Measurements from ENCODE around the gene MYBPC3. TPM values are rescaled to one million over a fixed set of nuclear protein-coding genes. Genes with fewer than 3 reads are reported as not detected.
A peak's percentile ranks its signal among the peaks of the same experiment; 100 is the strongest.

The MYBPC3 gene
- total and polyA plus RNA-seq, 10 of the 15 experiments (the other 5 are each of a cell fraction or from before 2014, with no cell fraction given): 0.03 to 0.08 (median 0.03) TPM; not detected in 7

DNA sequence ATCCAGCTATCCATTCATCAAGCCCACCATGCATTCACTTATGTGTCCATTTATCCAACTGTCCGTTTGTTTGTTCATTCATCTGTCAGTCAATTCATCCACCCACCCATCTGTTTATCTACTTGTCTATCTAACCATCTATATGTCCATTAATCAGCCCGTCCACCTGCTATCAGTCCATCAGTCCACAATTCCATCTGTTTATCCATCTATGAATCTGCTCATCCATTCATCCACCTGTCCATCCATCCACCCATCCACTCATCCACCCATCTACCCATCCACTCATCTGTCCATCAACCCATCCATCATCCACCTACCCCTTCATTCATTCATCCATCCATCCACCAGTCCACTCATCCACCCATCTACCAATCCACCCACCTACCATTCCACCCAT is 26.8 kb upstream of the MYBPC3 start (continued):
- TF ChIP-seq, protein P1, sequence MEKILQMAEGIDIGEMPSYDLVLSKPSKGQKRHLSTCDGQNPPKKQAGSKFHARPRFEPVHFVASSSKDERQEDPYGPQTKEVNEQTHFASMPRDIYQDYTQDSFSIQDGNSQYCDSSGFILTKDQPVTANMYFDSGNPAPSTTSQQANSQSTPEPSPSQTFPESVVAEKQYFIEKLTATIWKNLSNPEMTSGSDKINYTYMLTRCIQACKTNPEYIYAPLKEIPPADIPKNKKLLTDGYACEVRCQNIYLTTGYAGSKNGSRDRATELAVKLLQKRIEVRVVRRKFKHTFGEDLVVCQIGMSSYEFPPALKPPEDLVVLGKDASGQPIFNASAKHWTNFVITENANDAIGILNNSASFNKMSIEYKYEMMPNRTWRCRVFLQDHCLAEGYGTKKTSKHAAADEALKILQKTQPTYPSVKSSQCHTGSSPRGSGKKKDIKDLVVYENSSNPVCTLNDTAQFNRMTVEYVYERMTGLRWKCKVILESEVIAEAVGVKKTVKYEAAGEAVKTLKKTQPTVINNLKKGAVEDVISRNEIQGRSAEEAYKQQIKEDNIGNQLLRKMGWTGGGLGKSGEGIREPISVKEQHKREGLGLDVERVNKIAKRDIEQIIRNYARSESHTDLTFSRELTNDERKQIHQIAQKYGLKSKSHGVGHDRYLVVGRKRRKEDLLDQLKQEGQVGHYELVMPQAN (conservative IDR thresholded peaks at IDR 0.05): no peak

DNA sequence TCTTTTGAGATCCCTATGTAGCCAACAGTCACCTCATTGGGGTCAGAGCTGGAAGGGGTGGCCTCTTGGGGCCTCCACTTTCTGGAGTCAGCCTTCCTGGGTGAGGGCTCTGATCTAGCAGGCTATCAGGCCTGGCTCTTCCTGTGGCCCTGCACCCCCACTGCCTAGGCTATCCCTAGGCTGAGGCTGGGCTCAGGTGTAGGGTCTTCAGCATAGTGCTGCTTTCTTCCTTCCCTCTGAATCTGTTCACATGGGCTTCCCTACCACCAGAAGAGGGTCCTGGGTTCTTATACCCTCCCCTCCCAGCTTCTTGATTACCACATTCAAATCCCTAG is 26.3 kb upstream of the MYBPC3 start:
- RAD21 ChIA-PET (ENCODE audit: unreplicated experiment): interaction anchor here (0.9 to 3.4 kb wide), 6 partner anchors 9 to 31 kb away, joined by 3 to 31 read pairs (median 5); no protein-coding TSS in a partner anchor
- peak overlapping the region; percentile 71 for H2AFZ ChIP-seq (ENCODE audit: control insufficient read depth, low read depth, low read length)
- peaks cover 2 to 3% of the 10 kb centered on the region in 2 experiments; a peak in 3 of 4 replicates for H3K36me3 ChIP-seq (ENCODE audit: control insufficient read depth in 2 of 2, insufficient read depth in 2 of 2, low read length in 1 of 2)
- no peak for FAIRE-seq
- peaks cover 21% of the 10 kb centered on the region for H3K4me1 ChIP-seq (ENCODE audit: control insufficient read depth, insufficient read depth, low read length)
- CTCF ChIA-PET: interaction anchor here (0.6 to 4.1 kb wide), 7 partner anchors 9 to 991 kb away, joined by 3 to 20 read pairs (median 7); partner anchors contain the start of gene SLC39A13
- no peak for DNase-seq (ENCODE audit: low read depth, low spot score)
- no peaks in the 10 kb centered on the region for H4K20me1 ChIP-seq (ENCODE audit: control insufficient read depth, insufficient read depth)
- POLR2A ChIA-PET: interaction anchor here (0.8 to 5.0 kb wide), 6 partner anchors 12 to 785 kb away, joined by 3 to 94 read pairs (median 5); no protein-coding TSS in a partner anchor
- SMC1A ChIA-PET (ENCODE audit: uncharacterized antibody, unreplicated experiment): interaction anchor here (1.2 to 3.7 kb wide), 4 partner anchors 10 to 28 kb away, joined by 4 to 36 read pairs (median 13); no protein-coding TSS in a partner anchor
- no peaks in the 10 kb centered on the region for H3K27me3 ChIP-seq (replicated peaks in 1 of 2; ENCODE audit: control insufficient read depth in 2 of 2, insufficient read depth in 2 of 2, low read length in 1 of 2)
- peak; percentile 2; the same call in 2 of the 3 replicates for ATAC-seq
- peaks cover 38% of the 10 kb centered on the region for H3K79me2 ChIP-seq (ENCODE audit: control insufficient read depth, insufficient read depth, low read length)
- in situ Hi-C loops (cut with MboI) (no loop called here), intact Hi-C loops (cut with micrococcal nuclease; ENCODE audit: unreplicated experiment) (loop anchor here (1.0 to 10.0 kb wide), 4 partner anchors 29 to 476 kb away; partner anchors contain the start of genes FNBP4 and SLC39A13)
- no peaks in the 10 kb centered on the region for H3K9me3 ChIP-seq (replicated peaks; ENCODE audit: control insufficient read depth, insufficient read depth, low read length)
- H3K9ac ChIP-seq (ENCODE audit: control insufficient read depth, insufficient read depth, low read length): peak overlapping the region; percentile 85
- peak overlapping the region; percentile 80; the same call in 1 of the 2 replicates for H3K4me3 ChIP-seq
- H3K4me2 ChIP-seq (ENCODE audit: control insufficient read depth, insufficient read depth): peak overlapping the region; percentile 89
- BruUV-seq (replicated peaks): TSS peak; percentile 96
- peak overlapping the region; percentile 93 for H3K27ac ChIP-seq (ENCODE audit: control insufficient read depth, insufficient read depth)
- no peak for TF ChIP-seq RELA (IDR thresholded peaks at IDR 0.05; ENCODE audit: borderline replicate concordance, partially characterized antibody)
- TF ChIP-seq POLR2AphosphoS5 (IDR thresholded peaks at IDR 0.05; ENCODE audit: low read length): peak; percentile 21; the same call in 1 of the 2 replicates
- peak; percentile 23; the same call in 1 of the 2 replicates for TF ChIP-seq EED (IDR thresholded peaks at IDR 0.05; ENCODE audit: low read depth)
- TF ChIP-seq, protein P2, sequence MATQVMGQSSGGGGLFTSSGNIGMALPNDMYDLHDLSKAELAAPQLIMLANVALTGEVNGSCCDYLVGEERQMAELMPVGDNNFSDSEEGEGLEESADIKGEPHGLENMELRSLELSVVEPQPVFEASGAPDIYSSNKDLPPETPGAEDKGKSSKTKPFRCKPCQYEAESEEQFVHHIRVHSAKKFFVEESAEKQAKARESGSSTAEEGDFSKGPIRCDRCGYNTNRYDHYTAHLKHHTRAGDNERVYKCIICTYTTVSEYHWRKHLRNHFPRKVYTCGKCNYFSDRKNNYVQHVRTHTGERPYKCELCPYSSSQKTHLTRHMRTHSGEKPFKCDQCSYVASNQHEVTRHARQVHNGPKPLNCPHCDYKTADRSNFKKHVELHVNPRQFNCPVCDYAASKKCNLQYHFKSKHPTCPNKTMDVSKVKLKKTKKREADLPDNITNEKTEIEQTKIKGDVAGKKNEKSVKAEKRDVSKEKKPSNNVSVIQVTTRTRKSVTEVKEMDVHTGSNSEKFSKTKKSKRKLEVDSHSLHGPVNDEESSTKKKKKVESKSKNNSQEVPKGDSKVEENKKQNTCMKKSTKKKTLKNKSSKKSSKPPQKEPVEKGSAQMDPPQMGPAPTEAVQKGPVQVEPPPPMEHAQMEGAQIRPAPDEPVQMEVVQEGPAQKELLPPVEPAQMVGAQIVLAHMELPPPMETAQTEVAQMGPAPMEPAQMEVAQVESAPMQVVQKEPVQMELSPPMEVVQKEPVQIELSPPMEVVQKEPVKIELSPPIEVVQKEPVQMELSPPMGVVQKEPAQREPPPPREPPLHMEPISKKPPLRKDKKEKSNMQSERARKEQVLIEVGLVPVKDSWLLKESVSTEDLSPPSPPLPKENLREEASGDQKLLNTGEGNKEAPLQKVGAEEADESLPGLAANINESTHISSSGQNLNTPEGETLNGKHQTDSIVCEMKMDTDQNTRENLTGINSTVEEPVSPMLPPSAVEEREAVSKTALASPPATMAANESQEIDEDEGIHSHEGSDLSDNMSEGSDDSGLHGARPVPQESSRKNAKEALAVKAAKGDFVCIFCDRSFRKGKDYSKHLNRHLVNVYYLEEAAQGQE (IDR thresholded peaks at IDR 0.05; ENCODE audit: low read depth, low read length): no peak
- TF ChIP-seq, protein P3, sequence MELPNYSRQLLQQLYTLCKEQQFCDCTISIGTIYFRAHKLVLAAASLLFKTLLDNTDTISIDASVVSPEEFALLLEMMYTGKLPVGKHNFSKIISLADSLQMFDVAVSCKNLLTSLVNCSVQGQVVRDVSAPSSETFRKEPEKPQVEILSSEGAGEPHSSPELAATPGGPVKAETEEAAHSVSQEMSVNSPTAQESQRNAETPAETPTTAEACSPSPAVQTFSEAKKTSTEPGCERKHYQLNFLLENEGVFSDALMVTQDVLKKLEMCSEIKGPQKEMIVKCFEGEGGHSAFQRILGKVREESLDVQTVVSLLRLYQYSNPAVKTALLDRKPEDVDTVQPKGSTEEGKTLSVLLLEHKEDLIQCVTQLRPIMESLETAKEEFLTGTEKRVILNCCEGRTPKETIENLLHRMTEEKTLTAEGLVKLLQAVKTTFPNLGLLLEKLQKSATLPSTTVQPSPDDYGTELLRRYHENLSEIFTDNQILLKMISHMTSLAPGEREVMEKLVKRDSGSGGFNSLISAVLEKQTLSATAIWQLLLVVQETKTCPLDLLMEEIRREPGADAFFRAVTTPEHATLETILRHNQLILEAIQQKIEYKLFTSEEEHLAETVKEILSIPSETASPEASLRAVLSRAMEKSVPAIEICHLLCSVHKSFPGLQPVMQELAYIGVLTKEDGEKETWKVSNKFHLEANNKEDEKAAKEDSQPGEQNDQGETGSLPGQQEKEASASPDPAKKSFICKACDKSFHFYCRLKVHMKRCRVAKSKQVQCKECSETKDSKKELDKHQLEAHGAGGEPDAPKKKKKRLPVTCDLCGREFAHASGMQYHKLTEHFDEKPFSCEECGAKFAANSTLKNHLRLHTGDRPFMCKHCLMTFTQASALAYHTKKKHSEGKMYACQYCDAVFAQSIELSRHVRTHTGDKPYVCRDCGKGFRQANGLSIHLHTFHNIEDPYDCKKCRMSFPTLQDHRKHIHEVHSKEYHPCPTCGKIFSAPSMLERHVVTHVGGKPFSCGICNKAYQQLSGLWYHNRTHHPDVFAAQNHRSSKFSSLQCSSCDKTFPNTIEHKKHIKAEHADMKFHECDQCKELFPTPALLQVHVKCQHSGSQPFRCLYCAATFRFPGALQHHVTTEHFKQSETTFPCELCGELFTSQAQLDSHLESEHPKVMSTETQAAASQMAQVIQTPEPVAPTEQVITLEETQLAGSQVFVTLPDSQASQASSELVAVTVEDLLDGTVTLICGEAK (IDR thresholded peaks at IDR 0.05; ENCODE audit: borderline replicate concordance): 0 out of 2 replicates have a peak, but pooled peaks have one; percentile 17
- TF ChIP-seq WRNIP1 (IDR thresholded peaks at IDR 0.05; ENCODE audit: borderline replicate concordance, low read depth, low read length): 0 out of 2 replicates have a peak, but pooled peaks have one; percentile 3

All from GM12878 (cell line).